HepG2 (cell line): ENCODE results near the gene STX7. TPM values are rescaled to one million over a fixed set of nuclear protein-coding genes. Genes with fewer than 3 reads are reported as not detected.
A peak's percentile ranks its signal among the peaks of the same experiment; 100 is the strongest.

Source experiments
- CBX1 ChIP-seq: IDR thresholded peaks from one replicate; pipeline ENCODE4 v1.6.1; 2016; ENCODE audit warnings: antibody characterized with exemption, low read depth
- CCAR2 ChIP-seq: fragments of 200-400 bp; formaldehyde crosslinking; optimal IDR thresholded peaks from 2 replicates; pipeline ENCODE3; 2018; ENCODE audit warnings: low read depth, mild to moderate bottlenecking, low read length, moderate library complexity
- E2F5 ChIP-seq: sonication (generic); formaldehyde crosslinking; conservative IDR thresholded peaks from 2 replicates; pipeline ENCODE4 v1.4.0; 2020; ENCODE audit warnings: missing genetic modification reagents
- HDAC2 ChIP-seq: sonication (generic); formaldehyde crosslinking; IDR thresholded peaks from 2 replicates; pipeline ENCODE4 v1.4.0; 2020; ENCODE audit warnings: missing genetic modification reagents
- HHEX ChIP-seq: IDR thresholded peaks from 2 replicates; pipeline ENCODE4 v1.6.1; 2016; ENCODE audit warnings: control low read depth
- IKZF5 ChIP-seq: IDR thresholded peaks from 2 replicates; pipeline ENCODE4 v1.6.1; 2018; ENCODE audit warnings: missing genetic modification reagents, mild to moderate bottlenecking, missing compliant biosample characterization
- MLX ChIP-seq: IDR thresholded peaks from 2 replicates; pipeline ENCODE4 v1.6.1; 2016
- PRMT3 ChIP-seq: sonication (generic); formaldehyde crosslinking; IDR thresholded peaks from 2 replicates; pipeline ENCODE4 v1.8.1; 2022; ENCODE audit warnings: low read depth, mild to moderate bottlenecking, moderate library complexity, missing genetic modification reagents, borderline replicate concordance
- RORA ChIP-seq: sonication (generic); formaldehyde crosslinking; IDR thresholded peaks from 2 replicates; pipeline ENCODE4 v1.5.0; 2020; ENCODE audit warnings: mild to moderate bottlenecking, missing genetic modification reagents, moderate library complexity
- SMARCC2 ChIP-seq: fragments of 450-650 bp; IDR thresholded peaks from 2 replicates; pipeline ENCODE4 v1.6.1; 2017; ENCODE audit warnings: antibody characterized with exemption, mild to moderate bottlenecking
- SNAI1 ChIP-seq: sonication (generic); formaldehyde crosslinking; IDR thresholded peaks from 2 replicates; pipeline ENCODE4 v1.5.0; 2020; ENCODE audit warnings: mild to moderate bottlenecking, missing genetic modification reagents, borderline replicate concordance
- TBL1XR1 ChIP-seq: fragments of 150-350 bp; IDR thresholded peaks from 2 replicates; pipeline ENCODE4 v1.6.1; 2014; ENCODE audit warnings: borderline replicate concordance, low read length; ENCODE audit not compliant: partially characterized antibody
- TGIF2 ChIP-seq: IDR thresholded peaks from 2 replicates; pipeline ENCODE4 v1.6.1; 2016; ENCODE audit warnings: control low read depth, missing compliant biosample characterization
- ZC3H13 ChIP-seq: sonication (generic); formaldehyde crosslinking; IDR thresholded peaks from 2 replicates; pipeline ENCODE4 v1.8.1; 2023; ENCODE audit warnings: mild to moderate bottlenecking, missing genetic modification reagents, moderate library complexity
- ZFP90 ChIP-seq: sonication (generic); formaldehyde crosslinking; IDR thresholded peaks from 2 replicates; pipeline ENCODE4 v1.8.0; 2022; ENCODE audit warnings: missing genetic modification reagents, mild to moderate bottlenecking, inconsistent platforms, borderline replicate concordance
- ZMYM2 ChIP-seq: sonication (generic); formaldehyde crosslinking; IDR thresholded peaks from 2 replicates; pipeline ENCODE4 v1.8.0; 2022; ENCODE audit warnings: mild to moderate bottlenecking, missing genetic modification reagents
- ZNF180 ChIP-seq: sonication (generic); formaldehyde crosslinking; IDR thresholded peaks from 2 replicates; pipeline ENCODE4 v1.4.0; 2020; ENCODE audit warnings: low read depth, missing genetic modification reagents, borderline replicate concordance
- ZNF274 ChIP-seq: sonication (generic); formaldehyde crosslinking; IDR thresholded peaks from 2 replicates; pipeline ENCODE4 v1.5.1; 2020; ENCODE audit warnings: mild to moderate bottlenecking, missing genetic modification reagents
- ZNF3 ChIP-seq: IDR thresholded peaks from 2 replicates; pipeline ENCODE4 v1.7.0; 2017; ENCODE audit warnings: inconsistent platforms
- ZNF446 ChIP-seq: sonication (generic); formaldehyde crosslinking; IDR thresholded peaks from 2 replicates; pipeline ENCODE4 v1.5.0; 2020; ENCODE audit warnings: mild to moderate bottlenecking, missing genetic modification reagents
- ZSCAN5A ChIP-seq: sonication (generic); formaldehyde crosslinking; IDR thresholded peaks from 2 replicates; pipeline ENCODE4 v1.8.0; 2022; ENCODE audit warnings: mild to moderate bottlenecking, missing genetic modification reagents, borderline replicate concordance
- polyA plus RNA-seq, 8 experiments: library from polyadenylated mRNA; depleted of rRNA in 3 of 8; stranded (reverse) in 7 of 8; unstranded in 1 of 8; fragments of >200 nt; fragmentation: Illumina TruSeq in 4 of 8; extraction: Trizol in 4 of 8; gene quantifications; 2 replicates each; pipeline versions ENCODE4 v1.2.1 to v1.2.3, GENCODE V29; 2011 to 2016; ENCODE audit warnings: low read depth in 4 of 8, missing spikeins in 1 of 8, mixed read lengths in 1 of 8; ENCODE audit not compliant: insufficient read depth in 1 of 8
- total RNA-seq, 5 experiments: library from RNA; depleted of rRNA; stranded (reverse); fragments of >200 nt; fragmentation: Illumina TruSeq; extraction: Trizol; gene quantifications; 2 replicates each; pipeline ENCODE4 v1.2.3, GENCODE V29; 2016; ENCODE audit warnings: low read depth in 1 of 5

The STX7 gene
- total and polyA plus RNA-seq, 2 of the 13 experiments (the other 11 are each of a cell fraction or from before 2014, with no cell fraction given) = 28.0 to 34.7 TPM

- TF ChIP-seq ZSCAN5A (CRISPR knock-in tag) (peak; percentile 66; the same call in 1 of the 2 replicates), IKZF5 (CRISPR knock-in tag) (peak; percentile 88; the same call in 1 of the 2 replicates), MLX (CRISPR knock-in tag) (0 out of 2 replicates have a peak, but pooled peaks have one; percentile 43), CCAR2 (no peak), CBX1 (peak; percentile 39), ZFP90 (CRISPR knock-in tag) (peak; percentile 51; the same call in 1 of the 2 replicates), SNAI1 (CRISPR knock-in tag) (peak; percentile 85; the same call in 1 of the 2 replicates), TGIF2 (CRISPR knock-in tag) (peak; percentile 59; the same call in 1 of the 2 replicates), PRMT3 (CRISPR knock-in tag) (no peak), E2F5 (0 out of 2 replicates have a peak, but pooled peaks have one; percentile 29), SMARCC2 (no peak), HDAC2 (0 out of 2 replicates have a peak, but pooled peaks have one; percentile 45), ZNF274 (CRISPR knock-in tag) (peak; percentile 96), ZNF180 (CRISPR knock-in tag) (no peak), ZNF3 (CRISPR knock-in tag) (no peak), ZNF446 (CRISPR knock-in tag) (peak; percentile 70; the same call in 1 of the 2 replicates), HHEX (CRISPR knock-in tag) (no peak), ZC3H13 (CRISPR knock-in tag) (no peak), RORA (no peak), ZMYM2 (CRISPR knock-in tag) (no peak), TBL1XR1 (no peak)
Observed at GRCh38 chr6:132512638-132513632, at the start of gene STX7 (continued).
